ENCODE results near the gene PCDHGA11.
"Not testable (repeated sequence)": the region's sequence is repeated elsewhere in the genome, so short reads cannot be mapped to it uniquely, and the experiment has no call there.

PCDHGA11 gene

DNA sequence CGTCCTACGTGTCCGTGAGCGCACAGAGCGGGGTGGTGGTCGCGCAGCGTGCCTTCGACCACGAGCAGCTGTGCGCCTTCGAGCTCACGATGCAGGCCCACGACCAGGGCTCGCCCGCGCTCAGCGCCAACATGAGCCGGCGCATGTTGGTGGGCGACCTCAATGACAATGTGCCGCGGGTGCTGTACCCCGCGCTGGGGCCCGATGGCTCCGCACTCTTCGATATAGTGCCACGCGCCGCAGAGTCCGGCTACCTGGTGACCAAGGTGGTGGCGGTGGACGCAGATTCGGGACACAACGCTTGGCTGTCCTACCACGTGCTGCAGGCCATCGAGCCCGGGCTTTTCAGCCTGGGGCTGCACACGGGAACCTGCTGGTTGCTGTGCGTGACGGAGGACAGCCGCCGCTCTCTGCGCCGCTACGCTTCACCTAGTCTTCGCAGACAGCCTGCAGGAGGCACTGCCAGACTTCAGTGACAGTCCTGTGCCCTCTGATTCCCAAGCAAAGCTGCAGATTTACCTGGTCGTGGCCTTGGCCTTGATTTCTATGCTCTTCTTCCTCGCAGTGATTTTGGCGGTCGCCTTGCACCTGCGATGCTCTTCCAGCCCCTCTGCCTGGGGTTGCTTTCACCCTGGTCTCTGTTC, 7.1 kb downstream of the PCDHGA11 start:
- FAIRE-seq (no peak), DNase-seq (ENCODE audit: extremely low spot score, insufficient read length, low read depth) (no peak)

DNA sequence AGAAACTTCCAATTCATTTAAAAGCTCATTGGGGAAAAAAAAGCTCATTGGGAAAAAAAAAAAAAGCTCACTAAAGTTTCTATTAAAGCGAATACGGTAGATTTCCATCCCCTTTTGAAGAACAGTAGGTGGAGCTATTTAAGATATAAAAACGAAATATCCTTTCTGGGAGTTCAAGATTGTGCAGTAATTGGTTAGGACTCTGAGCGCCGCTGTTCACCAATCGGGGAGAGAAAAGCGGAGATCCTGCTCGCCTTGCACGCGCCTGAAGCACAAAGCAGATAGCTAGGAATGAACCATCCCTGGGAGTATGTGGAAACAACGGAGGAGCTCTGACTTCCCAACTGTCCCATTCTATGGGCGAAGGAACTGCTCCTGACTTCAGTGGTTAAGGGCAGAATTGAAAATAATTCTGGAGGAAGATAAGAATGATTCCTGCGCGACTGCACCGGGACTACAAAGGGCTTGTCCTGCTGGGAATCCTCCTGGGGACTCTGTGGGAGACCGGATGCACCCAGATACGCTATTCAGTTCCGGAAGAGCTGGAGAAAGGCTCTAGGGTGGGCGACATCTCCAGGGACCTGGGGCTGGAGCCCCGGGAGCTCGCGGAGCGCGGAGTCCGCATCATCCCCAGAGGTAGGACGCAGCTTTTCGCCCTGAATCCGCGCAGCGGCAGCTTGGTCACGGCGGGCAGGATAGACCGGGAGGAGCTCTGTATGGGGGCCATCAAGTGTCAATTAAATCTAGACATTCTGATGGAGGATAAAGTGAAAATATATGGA, 9.7 kb downstream of the PCDHGA11 start, which contains the start of gene PCDHGA12:
Gene PCDHGA12, plus strand, starts transcription at position 176 of the 782 bp plus-strand sequence. Its CDS starts 253 bp downstream, at position 429.
- peak; percentile 69 for DNase-seq (ENCODE audit: extremely low spot score, insufficient read length, low read depth)
- FAIRE-seq: peak; percentile 89

GRCh38 chr5:141431286-141431685, 10.4 kb downstream of the PCDHGA11 start:
- DNase-seq (ENCODE audit: extremely low spot score, insufficient read length, low read depth) (no peak), FAIRE-seq (peak; percentile 69)

DNA sequence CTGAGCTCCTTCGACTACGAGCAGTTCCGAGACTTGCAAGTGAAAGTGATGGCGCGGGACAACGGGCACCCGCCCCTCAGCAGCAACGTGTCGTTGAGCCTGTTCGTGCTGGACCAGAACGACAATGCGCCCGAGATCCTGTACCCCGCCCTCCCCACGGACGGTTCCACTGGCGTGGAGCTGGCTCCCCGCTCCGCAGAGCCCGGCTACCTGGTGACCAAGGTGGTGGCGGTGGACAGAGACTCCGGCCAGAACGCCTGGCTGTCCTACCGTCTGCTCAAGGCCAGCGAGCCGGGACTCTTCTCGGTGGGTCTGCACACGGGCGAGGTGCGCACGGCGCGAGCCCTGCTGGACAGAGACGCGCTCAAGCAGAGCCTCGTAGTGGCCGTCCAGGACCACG, 11.5 kb downstream of the PCDHGA11 start:
- not testable (repeated sequence) for DNase-seq (ENCODE audit: extremely low spot score, insufficient read length, low read depth); FAIRE-seq

DNA sequence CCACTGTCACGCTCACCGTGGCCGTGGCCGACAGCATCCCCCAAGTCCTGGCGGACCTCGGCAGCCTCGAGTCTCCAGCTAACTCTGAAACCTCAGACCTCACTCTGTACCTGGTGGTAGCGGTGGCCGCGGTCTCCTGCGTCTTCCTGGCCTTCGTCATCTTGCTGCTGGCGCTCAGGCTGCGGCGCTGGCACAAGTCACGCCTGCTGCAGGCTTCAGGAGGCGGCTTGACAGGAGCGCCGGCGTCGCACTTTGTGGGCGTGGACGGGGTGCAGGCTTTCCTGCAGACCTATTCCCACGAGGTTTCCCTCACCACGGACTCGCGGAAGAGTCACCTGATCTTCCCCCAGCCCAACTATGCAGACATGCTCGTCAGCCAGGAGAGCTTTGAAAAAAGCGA, 11.9 kb downstream of the PCDHGA11 start:
- FAIRE-seq; DNase-seq (ENCODE audit: extremely low spot score, insufficient read length, low read depth): not testable (repeated sequence)

DNA sequence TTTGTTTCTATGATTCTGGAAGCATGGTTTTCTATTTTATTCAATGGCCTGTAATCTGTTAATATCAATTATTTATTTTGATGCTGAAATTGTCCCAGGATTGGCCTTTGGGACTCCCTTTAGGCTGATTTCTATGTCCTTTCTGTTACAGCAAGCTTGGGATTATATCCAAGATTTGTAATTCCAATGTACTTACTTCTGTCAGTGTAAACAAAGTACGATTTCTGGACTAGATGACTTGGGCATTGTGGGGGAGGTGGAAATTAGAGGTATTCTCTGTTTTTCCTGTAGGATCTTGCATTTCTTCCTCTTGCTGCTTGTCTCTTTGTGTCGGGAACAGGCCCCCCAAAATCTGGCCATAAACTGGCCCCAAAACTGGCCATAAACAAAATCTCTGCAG, 13.2 kb downstream of the PCDHGA11 start:
- DNase-seq (ENCODE audit: extremely low spot score, insufficient read length, low read depth) (no peak), FAIRE-seq (no peak)

GRCh38 chr5:141437221-141437620, 16.4 kb downstream of the PCDHGA11 start:
- FAIRE-seq: no peak

DNA sequence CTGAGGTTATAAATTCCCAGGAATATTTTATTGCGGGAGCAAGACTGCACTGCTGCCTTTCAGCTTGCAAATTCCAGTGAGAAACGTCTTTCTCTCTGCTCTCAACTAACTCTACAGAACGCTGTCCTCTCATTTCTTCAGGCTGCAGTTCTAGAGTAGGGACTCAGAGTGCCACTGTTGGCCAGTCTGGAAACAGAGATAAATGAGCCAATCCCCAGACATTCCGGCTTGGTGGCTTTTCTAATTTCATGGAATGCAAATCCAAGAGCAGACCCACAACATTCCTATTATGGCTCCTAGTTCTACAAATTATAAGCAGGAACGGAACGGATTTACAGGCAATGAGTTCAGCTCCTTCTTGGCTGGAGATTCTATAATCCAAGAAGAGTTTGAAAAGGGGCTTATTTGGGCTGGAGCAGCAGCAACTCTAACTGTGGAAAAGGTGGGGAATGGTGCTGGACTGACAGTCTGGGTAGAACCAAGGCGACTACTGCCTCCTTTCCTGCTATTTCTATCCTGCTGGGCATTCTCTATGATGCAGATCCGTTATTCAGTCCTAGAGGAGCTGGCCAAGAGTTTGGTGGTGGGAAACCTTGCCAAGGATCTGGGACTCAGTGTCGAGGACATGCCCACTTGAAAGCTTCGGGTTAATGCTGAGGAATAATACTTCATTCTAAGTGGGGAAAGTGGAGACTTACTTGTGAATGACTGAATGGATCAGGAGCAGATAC, 18.7 kb downstream of the PCDHGA11 start:
- FAIRE-seq: no peak
- no peak for DNase-seq (ENCODE audit: extremely low spot score, insufficient read length, low read depth)

More at GRCh38 chr5:141437221-141437620, 16.4 kb downstream of the PCDHGA11 start:
- no peak for DNase-seq (ENCODE audit: extremely low spot score, insufficient read length, low read depth)

DNA sequence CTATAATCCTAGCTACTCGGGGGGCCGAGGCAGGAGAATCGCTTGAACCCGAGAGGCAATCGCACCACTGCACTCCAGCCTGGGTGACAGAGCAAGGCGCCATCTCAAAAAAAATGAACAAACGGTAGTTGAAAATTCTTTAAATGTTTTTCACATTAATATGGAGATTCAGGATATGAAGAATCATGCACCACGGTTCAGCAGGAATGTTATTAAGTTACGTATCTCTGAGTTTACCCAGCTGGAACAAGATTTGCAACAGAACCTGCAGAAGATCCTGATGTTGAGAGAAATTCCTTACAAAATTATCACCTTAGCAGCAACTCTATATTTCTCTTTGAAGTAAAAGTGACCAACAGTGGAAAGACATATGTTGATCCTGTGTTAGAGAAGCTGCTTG, 19.5 kb downstream of the PCDHGA11 start:
- DNase-seq (ENCODE audit: extremely low spot score, insufficient read length, low read depth) (no peak), FAIRE-seq (no peak)

DNA sequence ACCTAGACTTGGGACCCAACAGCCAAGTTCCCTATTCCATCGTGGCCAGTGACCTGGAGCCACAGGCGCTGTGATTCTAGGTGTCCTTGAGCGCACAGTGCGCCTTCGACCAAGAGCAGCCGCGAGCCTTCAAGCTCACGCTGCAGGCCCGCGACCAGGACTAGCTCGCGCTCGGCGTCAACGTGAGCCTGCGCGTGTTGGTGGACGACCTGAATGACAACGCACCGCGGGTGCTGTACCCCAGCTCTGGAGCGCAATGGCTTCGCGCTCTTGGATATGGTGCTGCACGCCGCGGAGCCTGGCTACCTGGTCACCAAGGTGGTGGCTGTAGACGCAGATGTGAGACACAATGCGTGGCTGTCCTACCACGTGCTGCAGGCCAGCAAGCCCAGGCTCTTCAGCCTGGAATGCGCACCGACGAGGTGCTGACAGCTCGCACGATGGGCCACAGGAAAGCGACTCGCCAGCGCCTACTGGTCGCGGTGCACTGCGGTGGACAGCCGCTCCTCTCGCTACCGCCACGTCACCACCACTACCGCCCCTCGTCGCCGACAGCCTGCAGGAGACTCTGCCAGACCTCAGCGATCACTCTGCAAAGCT, 20.8 kb downstream of the PCDHGA11 start:
- FAIRE-seq: no peak
- DNase-seq (ENCODE audit: extremely low spot score, insufficient read length, low read depth): no peak

DNA sequence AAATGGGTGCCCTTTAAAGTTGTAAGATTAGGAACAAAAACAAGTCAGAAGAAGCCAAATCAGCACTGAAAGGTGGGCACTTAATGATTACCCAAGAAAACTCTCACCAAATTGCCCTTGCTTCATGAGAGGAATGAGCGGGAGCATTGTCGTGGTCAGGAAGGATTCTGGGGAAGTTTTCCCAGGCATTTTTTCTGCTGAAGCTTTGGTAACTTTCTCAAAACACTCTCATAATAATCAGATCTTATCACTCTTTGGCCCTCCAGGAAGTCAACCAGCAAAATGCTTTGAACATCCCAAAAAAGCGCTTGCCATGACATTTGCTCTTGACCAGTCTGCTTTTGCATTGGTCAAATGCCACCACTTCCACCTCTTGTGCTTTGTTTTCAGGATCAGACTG, 44.5 kb downstream of the PCDHGA11 start:
- no peak for FAIRE-seq
- no peak for DNase-seq (ENCODE audit: extremely low spot score, insufficient read length, low read depth)
